ENCODE data around the gene ZCCHC7.

The ZCCHC7 gene

GRCh38 chr9:37381094-37381741, 260.8 kb downstream of the ZCCHC7 start:
- Histone ChIP-seq H3K14ac (ENCODE audit: low read length) (no peak overlapping the region), H4K12ac (ENCODE audit: low read depth, low read length) (no peak overlapping the region), H3K23ac (ENCODE audit: low read length) (no peak overlapping the region), H3K27ac (ENCODE audit: low read depth, low read length) (no peak overlapping the region), H4K91ac (ENCODE audit: low read depth, low read length) (no peak overlapping the region), H3K36me3 (ENCODE audit: control insufficient read depth in 1 of 2, insufficient read depth in 2 of 2, low read length in 2 of 2) (no peaks in the 10 kb centered on the region), H2AFZ (ENCODE audit: insufficient read depth, low read length, poor library complexity) (no peak overlapping the region), H3K4me1 (ENCODE audit: control insufficient read depth in 1 of 2, insufficient read depth in 2 of 2, low read length in 2 of 2) (no peaks in the 10 kb centered on the region), H3K79me2 (ENCODE audit: control insufficient read depth, insufficient read depth, low read length, poor library complexity) (no peaks in the 10 kb centered on the region), H3K27me3 (ENCODE audit: insufficient read depth, low read length) (no peaks in the 10 kb centered on the region), H3K4ac (ENCODE audit: low read depth, low read length) (no peak overlapping the region), H3K9ac (ENCODE audit: low read length) (no peak overlapping the region), H3K9me3 (ENCODE audit: insufficient read depth, low read depth, low read length) (no peaks in the 10 kb centered on the region), H2BK5ac (ENCODE audit: low read depth, low read length, poor library complexity) (no peak overlapping the region), H2AK5ac (ENCODE audit: low read length) (no peak overlapping the region), H3K18ac (ENCODE audit: low read length) (no peak overlapping the region), H4K8ac (ENCODE audit: low read depth, low read length) (no peak overlapping the region), H2BK120ac (ENCODE audit: insufficient read depth, low read length, poor library complexity) (no peak overlapping the region), H3K79me1 (ENCODE audit: low read length) (no peaks in the 10 kb centered on the region), H3K4me2 (ENCODE audit: low read length) (no peak overlapping the region), H2BK12ac (ENCODE audit: low read length) (no peak overlapping the region), H3K4me3 (ENCODE audit: low read depth, low read length) (no peak overlapping the region)
- no CpG with 5 or more reads among the region's 11 CpGs for WGBS (ENCODE audit: extremely low coverage, insufficient coverage, insufficient read length)
- DNase-seq = no peak

DNA sequence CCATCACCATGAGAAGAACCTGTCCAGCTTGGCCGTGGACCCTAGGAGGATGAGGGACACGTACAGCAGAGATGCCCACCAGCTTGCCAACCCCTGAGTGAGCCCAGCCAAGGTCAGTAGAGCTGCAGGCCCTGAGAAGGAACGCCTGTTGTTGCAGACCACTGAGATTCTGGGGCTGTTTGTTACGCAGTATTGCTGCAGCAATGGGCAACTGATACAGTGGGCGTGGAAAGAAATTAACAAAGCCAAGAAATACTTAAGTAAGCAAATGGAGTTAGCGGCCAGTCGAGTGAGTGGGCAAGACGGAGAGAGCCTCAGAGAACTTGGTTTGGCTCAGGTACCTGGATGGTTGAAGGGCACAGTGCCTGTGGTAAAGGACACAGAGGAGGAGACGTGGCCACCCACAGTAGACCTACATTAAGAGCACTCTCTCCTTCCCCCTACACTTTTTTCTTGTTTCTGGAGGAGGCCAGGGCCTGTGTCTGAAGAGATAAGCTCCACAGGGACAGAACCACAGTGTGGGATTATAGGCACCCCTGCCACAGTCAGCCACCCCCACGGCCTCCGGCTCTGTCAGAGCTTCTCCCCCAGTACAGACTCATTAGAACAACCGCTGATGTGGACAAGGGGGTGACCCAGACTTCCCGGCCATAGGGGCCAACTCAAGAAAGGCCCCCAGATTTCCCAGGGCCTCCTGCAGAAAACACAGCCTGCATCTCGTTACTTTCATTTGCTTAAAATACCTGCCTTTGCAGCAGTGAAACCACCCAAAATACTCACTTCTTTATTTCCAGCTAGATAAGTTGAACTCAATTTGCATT, 262.0 kb downstream of the ZCCHC7 start:
- no peak overlapping the region for H3K9ac ChIP-seq (ENCODE audit: low read length)
- H3K4me1 ChIP-seq (ENCODE audit: control insufficient read depth in 1 of 2, insufficient read depth in 2 of 2, low read length in 2 of 2) = no peaks in the 10 kb centered on the region
- no peak overlapping the region for H2BK5ac ChIP-seq (ENCODE audit: low read depth, low read length, poor library complexity)
- H2AFZ ChIP-seq (ENCODE audit: insufficient read depth, low read length, poor library complexity) = no peak overlapping the region
- no peaks in the 10 kb centered on the region for H3K79me2 ChIP-seq (ENCODE audit: control insufficient read depth, insufficient read depth, low read length, poor library complexity)
- H3K4ac ChIP-seq (ENCODE audit: low read depth, low read length) = no peak overlapping the region
- no peak overlapping the region for H3K23ac ChIP-seq (ENCODE audit: low read length)
- whole genome bisulfite sequencing (ENCODE audit: extremely low coverage, insufficient coverage, insufficient read length) = no CpG with 5 or more reads among the region's 14 CpGs
- H3K27ac ChIP-seq (ENCODE audit: low read depth, low read length) = no peak overlapping the region
- no peak overlapping the region for H4K8ac ChIP-seq (ENCODE audit: low read depth, low read length)
- H3K9me3 ChIP-seq (ENCODE audit: insufficient read depth, low read depth, low read length) = no peaks in the 10 kb centered on the region
- H4K91ac ChIP-seq (ENCODE audit: low read depth, low read length) = no peak overlapping the region
- no peak overlapping the region for H2AK5ac ChIP-seq (ENCODE audit: low read length)
- H4K12ac ChIP-seq (ENCODE audit: low read depth, low read length) = no peak overlapping the region
- no peaks in the 10 kb centered on the region for H3K79me1 ChIP-seq (ENCODE audit: low read length)
- no peaks in the 10 kb centered on the region for H3K36me3 ChIP-seq (ENCODE audit: control insufficient read depth in 1 of 2, insufficient read depth in 2 of 2, low read length in 2 of 2)
- H3K27me3 ChIP-seq (ENCODE audit: insufficient read depth, low read length) = no peaks in the 10 kb centered on the region
- no peak overlapping the region for H3K4me2 ChIP-seq (ENCODE audit: low read length)
- H3K14ac ChIP-seq (ENCODE audit: low read length) = no peak overlapping the region
- H3K18ac ChIP-seq (ENCODE audit: low read length) = no peak overlapping the region
- H3K4me3 ChIP-seq (ENCODE audit: low read depth, low read length) = no peak overlapping the region
- no peak for DNase-seq
- no peak overlapping the region for H2BK12ac ChIP-seq (ENCODE audit: low read length)
- H2BK120ac ChIP-seq (ENCODE audit: insufficient read depth, low read length, poor library complexity) = no peak overlapping the region

- Histone ChIP-seq H3K36me3 (ENCODE audit: control insufficient read depth in 1 of 2, insufficient read depth in 2 of 2, low read length in 2 of 2) (no peaks in the 10 kb centered on the region), H3K4me2 (ENCODE audit: low read length) (no peak overlapping the region), H2BK5ac (ENCODE audit: low read depth, low read length, poor library complexity) (no peak overlapping the region), H3K14ac (ENCODE audit: low read length) (no peak overlapping the region), H4K12ac (ENCODE audit: low read depth, low read length) (no peak overlapping the region), H3K79me2 (ENCODE audit: control insufficient read depth, insufficient read depth, low read length, poor library complexity) (no peaks in the 10 kb centered on the region), H3K4me1 (ENCODE audit: control insufficient read depth in 1 of 2, insufficient read depth in 2 of 2, low read length in 2 of 2) (no peaks in the 10 kb centered on the region), H3K9ac (ENCODE audit: low read length) (no peak overlapping the region), H2AFZ (ENCODE audit: insufficient read depth, low read length, poor library complexity) (no peak overlapping the region), H3K18ac (ENCODE audit: low read length) (no peak overlapping the region), H3K27ac (ENCODE audit: low read depth, low read length) (no peak overlapping the region), H3K27me3 (ENCODE audit: insufficient read depth, low read length) (no peaks in the 10 kb centered on the region), H3K4me3 (ENCODE audit: low read depth, low read length) (no peak overlapping the region), H3K79me1 (ENCODE audit: low read length) (no peaks in the 10 kb centered on the region), H4K91ac (ENCODE audit: low read depth, low read length) (no peak overlapping the region), H2AK5ac (ENCODE audit: low read length) (no peak overlapping the region), H3K4ac (ENCODE audit: low read depth, low read length) (no peak overlapping the region), H2BK12ac (ENCODE audit: low read length) (no peak overlapping the region), H4K8ac (ENCODE audit: low read depth, low read length) (no peak overlapping the region), H3K9me3 (ENCODE audit: insufficient read depth, low read depth, low read length) (no peaks in the 10 kb centered on the region), H3K23ac (ENCODE audit: low read length) (no peak overlapping the region), H2BK120ac (ENCODE audit: insufficient read depth, low read length, poor library complexity) (no peak overlapping the region)
- WGBS (ENCODE audit: extremely low coverage, insufficient coverage, insufficient read length) = no CpG with 5 or more reads among the region's 5 CpGs
- no peak for DNase-seq
Observed at GRCh38 chr9:37382982-37383357, 262.6 kb downstream of the ZCCHC7 start.

DNA sequence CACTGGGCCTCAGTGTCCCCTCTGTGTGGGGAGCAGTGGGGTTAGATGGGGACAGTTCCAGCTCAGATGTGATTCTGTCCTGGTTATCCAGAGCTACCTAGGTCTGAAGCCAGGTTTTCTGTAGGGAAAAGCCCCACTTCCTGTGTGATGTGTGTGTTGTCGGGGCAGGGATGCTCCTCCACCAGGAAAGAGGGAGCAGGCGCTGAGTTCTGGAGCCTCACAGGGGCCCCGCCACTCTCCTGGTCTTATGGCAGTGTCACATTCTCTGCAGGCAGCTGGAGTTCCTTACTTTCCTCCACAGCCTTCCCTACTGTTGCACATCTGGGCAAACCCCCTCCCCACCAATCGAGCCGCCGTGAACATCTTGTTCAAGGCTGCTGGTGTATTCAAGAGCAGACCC, 263.0 kb downstream of the ZCCHC7 start:
- Histone ChIP-seq H3K9me3 (ENCODE audit: insufficient read depth, low read depth, low read length) (no peaks in the 10 kb centered on the region), H3K36me3 (ENCODE audit: control insufficient read depth in 1 of 2, insufficient read depth in 2 of 2, low read length in 2 of 2) (no peaks in the 10 kb centered on the region), H3K23ac (ENCODE audit: low read length) (no peak overlapping the region), H4K8ac (ENCODE audit: low read depth, low read length) (no peak overlapping the region), H4K91ac (ENCODE audit: low read depth, low read length) (no peak overlapping the region), H2BK120ac (ENCODE audit: insufficient read depth, low read length, poor library complexity) (no peak overlapping the region), H2BK12ac (ENCODE audit: low read length) (no peak overlapping the region), H3K4me2 (ENCODE audit: low read length) (no peak overlapping the region), H2AFZ (ENCODE audit: insufficient read depth, low read length, poor library complexity) (no peak overlapping the region), H2BK5ac (ENCODE audit: low read depth, low read length, poor library complexity) (no peak overlapping the region), H3K14ac (ENCODE audit: low read length) (no peak overlapping the region), H3K4me3 (ENCODE audit: low read depth, low read length) (no peak overlapping the region), H3K27ac (ENCODE audit: low read depth, low read length) (no peak overlapping the region), H3K27me3 (ENCODE audit: insufficient read depth, low read length) (no peaks in the 10 kb centered on the region), H3K9ac (ENCODE audit: low read length) (no peak overlapping the region), H4K12ac (ENCODE audit: low read depth, low read length) (no peak overlapping the region), H3K79me2 (ENCODE audit: control insufficient read depth, insufficient read depth, low read length, poor library complexity) (no peaks in the 10 kb centered on the region), H3K18ac (ENCODE audit: low read length) (no peak overlapping the region), H3K79me1 (ENCODE audit: low read length) (no peaks in the 10 kb centered on the region), H3K4ac (ENCODE audit: low read depth, low read length) (no peak overlapping the region), H2AK5ac (ENCODE audit: low read length) (no peak overlapping the region), H3K4me1 (ENCODE audit: control insufficient read depth in 1 of 2, insufficient read depth in 2 of 2, low read length in 2 of 2) (no peaks in the 10 kb centered on the region)
- no CpG with 5 or more reads among the region's 6 CpGs for WGBS (ENCODE audit: extremely low coverage, insufficient coverage, insufficient read length)
- DNase-seq = no peak

All from trophoblast cell (in vitro differentiated cells and primary cell).